Measurements from ENCODE around the gene STK24.

Gene STK24

GRCh38 chr13:98559169-98559568 is 17.7 kb downstream of the STK24 start:
- ATAC-seq: no peak
- TF ChIP-seq CSRNP3 (CRISPR knock-in tag; IDR thresholded peaks at IDR 0.05): no peak
- TF ChIP-seq OSR1 (CRISPR knock-in tag; IDR thresholded peaks at IDR 0.05): no peak
- no peak for TF ChIP-seq TOX (CRISPR knock-in tag; IDR thresholded peaks at IDR 0.05; ENCODE audit: borderline replicate concordance)
- TF ChIP-seq POU6F1 (CRISPR knock-in tag; IDR thresholded peaks at IDR 0.05; ENCODE audit: borderline replicate concordance, low read depth): no peak
- no peak for TF ChIP-seq ZNF565 (CRISPR knock-in tag; conservative IDR thresholded peaks at IDR 0.05; ENCODE audit: low read depth)
- no peak for TF ChIP-seq CSDC2 (CRISPR knock-in tag; IDR thresholded peaks at IDR 0.05)
- TF ChIP-seq ZNF70 (CRISPR knock-in tag; IDR thresholded peaks at IDR 0.05): no peak
- no peak for TF ChIP-seq GLIS3 (CRISPR knock-in tag; IDR thresholded peaks at IDR 0.05)
- TF ChIP-seq CREB5 (CRISPR knock-in tag; IDR thresholded peaks at IDR 0.05; ENCODE audit: low read depth): no peak
- no peak for TF ChIP-seq RARB (CRISPR knock-in tag; IDR thresholded peaks at IDR 0.05)
- no peak for TF ChIP-seq ISL1 (CRISPR knock-in tag; IDR thresholded peaks at IDR 0.05)
- TF ChIP-seq ESRRG (CRISPR knock-in tag; IDR thresholded peaks at IDR 0.05): no peak
- TF ChIP-seq BACH2 (CRISPR knock-in tag; IDR thresholded peaks at IDR 0.05; ENCODE audit: borderline replicate concordance): no peak
- TF ChIP-seq ZFP3 (CRISPR knock-in tag; IDR thresholded peaks at IDR 0.05): no peak
- no peak for TF ChIP-seq ZFP30 (CRISPR knock-in tag; IDR thresholded peaks at IDR 0.05)
- TF ChIP-seq ARNTL (CRISPR knock-in tag; IDR thresholded peaks at IDR 0.05; ENCODE audit: borderline replicate concordance, low read depth): no peak
- TF ChIP-seq SNAI2 (CRISPR knock-in tag; IDR thresholded peaks at IDR 0.05): no peak
- TF ChIP-seq TCF4 (CRISPR knock-in tag; IDR thresholded peaks at IDR 0.05; ENCODE audit: borderline replicate concordance): no peak

- TF ChIP-seq TSHZ2 (CRISPR knock-in tag; IDR thresholded peaks at IDR 0.05) (no peak), ZC3H10 (CRISPR knock-in tag; IDR thresholded peaks at IDR 0.05) (no peak), PPARA (CRISPR knock-in tag; IDR thresholded peaks at IDR 0.05; ENCODE audit: borderline replicate concordance) (no peak), ZNF70 (CRISPR knock-in tag; IDR thresholded peaks at IDR 0.05) (no peak), CREB5 (CRISPR knock-in tag; IDR thresholded peaks at IDR 0.05; ENCODE audit: low read depth) (no peak), TOX (CRISPR knock-in tag; IDR thresholded peaks at IDR 0.05; ENCODE audit: borderline replicate concordance) (no peak), ESRRG (CRISPR knock-in tag; IDR thresholded peaks at IDR 0.05) (no peak), ZNF8 (CRISPR knock-in tag; IDR thresholded peaks at IDR 0.05) (no peak)
- ATAC-seq: peak; percentile 74
These were observed 18.7 kb downstream of the STK24 start for GRCh38 chr13:98557937-98558792.
